Measurements from ENCODE around the gene CNTN4. TPM values are rescaled to one million over a fixed set of nuclear protein-coding genes. Genes with fewer than 3 reads are reported as not detected.

CNTN4 gene
- total RNA-seq, 1 donor from 2014 or later = 22.1 TPM

DNA sequence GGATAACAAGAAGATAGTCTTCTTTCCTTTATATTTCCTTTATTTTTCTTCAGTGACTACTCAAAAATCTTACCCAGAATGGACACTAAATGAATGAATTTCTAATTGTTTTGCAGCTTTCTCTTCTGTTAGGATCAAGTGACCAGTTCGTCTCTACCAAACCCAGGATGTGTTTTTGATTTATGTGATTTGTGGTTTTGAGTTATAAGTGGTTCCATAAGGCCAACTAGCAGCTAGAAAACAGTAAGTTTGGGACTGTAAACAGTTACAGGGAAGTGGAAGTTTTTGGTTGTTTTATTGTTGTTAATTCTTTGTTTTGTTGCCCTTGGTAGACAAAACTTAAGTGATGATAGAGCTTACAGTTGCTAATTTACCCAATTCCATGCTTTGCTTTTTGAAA, 555.0 kb downstream of the CNTN4 start:
- TF ChIP-seq POLR2AphosphoS5 (IDR thresholded peaks at IDR 0.05; ENCODE audit: insufficient read depth in 1 of 2, low read depth in 1 of 2) (no peak), POLR2A (IDR thresholded peaks at IDR 0.05) (no peak)
- TF ChIP-seq, protein P1, sequence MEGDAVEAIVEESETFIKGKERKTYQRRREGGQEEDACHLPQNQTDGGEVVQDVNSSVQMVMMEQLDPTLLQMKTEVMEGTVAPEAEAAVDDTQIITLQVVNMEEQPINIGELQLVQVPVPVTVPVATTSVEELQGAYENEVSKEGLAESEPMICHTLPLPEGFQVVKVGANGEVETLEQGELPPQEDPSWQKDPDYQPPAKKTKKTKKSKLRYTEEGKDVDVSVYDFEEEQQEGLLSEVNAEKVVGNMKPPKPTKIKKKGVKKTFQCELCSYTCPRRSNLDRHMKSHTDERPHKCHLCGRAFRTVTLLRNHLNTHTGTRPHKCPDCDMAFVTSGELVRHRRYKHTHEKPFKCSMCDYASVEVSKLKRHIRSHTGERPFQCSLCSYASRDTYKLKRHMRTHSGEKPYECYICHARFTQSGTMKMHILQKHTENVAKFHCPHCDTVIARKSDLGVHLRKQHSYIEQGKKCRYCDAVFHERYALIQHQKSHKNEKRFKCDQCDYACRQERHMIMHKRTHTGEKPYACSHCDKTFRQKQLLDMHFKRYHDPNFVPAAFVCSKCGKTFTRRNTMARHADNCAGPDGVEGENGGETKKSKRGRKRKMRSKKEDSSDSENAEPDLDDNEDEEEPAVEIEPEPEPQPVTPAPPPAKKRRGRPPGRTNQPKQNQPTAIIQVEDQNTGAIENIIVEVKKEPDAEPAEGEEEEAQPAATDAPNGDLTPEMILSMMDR (IDR thresholded peaks at IDR 0.05) = no peak
- intact Hi-C loops (cut with DNase I) = no loop called here
- Histone ChIP-seq H3K4me3 (no peak overlapping the region), H3K9me3 (no peaks in the 10 kb centered on the region), H3K4me1 (peaks cover 14% of the 10 kb centered on the region), H3K27ac (no peak overlapping the region), H3K36me3 (no peaks in the 10 kb centered on the region), H3K27me3 (no peaks in the 10 kb centered on the region)
- no peak for DNase-seq (ENCODE audit: extremely low spot score in 2 of 2)

DNA sequence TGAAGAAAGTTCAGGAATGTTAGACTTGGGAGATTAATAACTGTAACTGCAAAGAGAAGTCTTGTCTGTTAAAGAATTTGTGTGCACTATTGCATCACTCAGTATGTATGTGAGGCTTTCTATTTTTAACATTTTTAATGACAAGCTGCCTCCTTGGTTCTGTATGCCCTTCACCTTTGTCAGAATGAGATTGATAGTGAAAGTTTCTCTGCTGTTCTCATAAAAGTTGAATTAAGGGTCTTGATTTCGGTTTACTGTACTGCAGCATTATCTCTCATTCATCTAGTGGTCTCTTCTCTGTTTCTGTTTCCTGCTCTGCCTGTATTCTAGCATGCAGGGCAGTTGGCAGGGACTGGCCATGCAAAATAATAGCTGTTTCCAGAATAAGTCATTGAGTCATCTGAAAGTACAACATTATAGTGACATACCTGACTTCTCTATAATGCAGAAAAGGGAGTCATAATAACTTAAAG, 556.6 kb downstream of the CNTN4 start:
- intact Hi-C loops (cut with DNase I) = no loop called here
- H3K36me3 ChIP-seq = no peaks in the 10 kb centered on the region
- no peaks in the 10 kb centered on the region for H3K9me3 ChIP-seq
- no peak overlapping the region for H3K27ac ChIP-seq
- H3K4me3 ChIP-seq = no peak overlapping the region
- peaks cover 14% of the 10 kb centered on the region for H3K4me1 ChIP-seq
- no peak for DNase-seq (ENCODE audit: extremely low spot score in 2 of 2)
- TF ChIP-seq POLR2A (IDR thresholded peaks at IDR 0.05) = no peak
- TF ChIP-seq POLR2AphosphoS5 (IDR thresholded peaks at IDR 0.05; ENCODE audit: insufficient read depth in 1 of 2, low read depth in 1 of 2) = no peak
- TF ChIP-seq, protein P1 (IDR thresholded peaks at IDR 0.05) = no peak
- no peaks in the 10 kb centered on the region for H3K27me3 ChIP-seq

DNA sequence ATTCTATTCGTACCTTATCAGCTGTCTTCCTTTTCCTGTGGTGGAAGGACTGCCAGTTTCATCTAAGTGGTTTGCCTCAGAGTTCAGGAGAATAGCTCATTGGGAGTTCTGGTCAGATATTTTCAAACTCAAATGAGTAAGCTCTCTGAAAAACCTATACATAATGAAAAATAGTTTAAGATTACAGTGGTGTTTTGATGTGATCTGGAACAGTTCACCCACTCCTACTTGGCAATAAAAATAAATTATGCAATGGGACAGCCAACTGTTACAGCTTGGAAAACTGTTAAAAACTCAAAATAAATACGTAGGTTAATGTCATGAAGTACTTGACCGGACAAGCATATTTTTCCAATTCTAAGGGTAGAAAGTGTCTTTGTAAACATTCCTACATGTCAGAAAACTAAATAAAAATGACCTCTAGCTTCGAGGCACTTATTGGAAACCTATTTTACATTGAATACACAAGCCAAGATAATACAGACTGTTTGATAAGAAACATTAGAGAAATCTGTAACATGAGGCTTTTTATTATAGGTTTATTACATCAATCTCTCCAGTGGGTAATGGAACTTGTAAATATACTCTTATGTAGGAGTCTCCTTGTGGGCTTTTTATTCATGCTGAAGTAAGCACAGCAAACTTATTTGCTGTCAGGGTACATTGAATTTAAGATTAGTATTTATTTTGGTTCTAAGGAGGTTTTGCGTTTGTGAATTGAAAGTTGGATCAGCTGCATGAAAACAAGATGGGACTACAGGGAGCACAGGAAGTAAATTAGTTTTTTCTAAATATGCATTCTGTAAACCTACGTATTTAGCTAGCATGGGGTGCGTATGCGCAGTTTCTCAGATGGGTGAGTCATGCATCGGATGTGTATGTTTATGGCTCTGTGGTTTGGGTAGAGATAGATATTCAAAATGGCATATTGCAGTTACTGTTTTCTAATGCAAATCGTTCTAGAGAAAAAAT, 558.4 kb downstream of the CNTN4 start:
- no peak overlapping the region for H3K4me3 ChIP-seq
- intact Hi-C loops (cut with DNase I) = no loop called here
- H3K9me3 ChIP-seq = no peaks in the 10 kb centered on the region
- no peaks in the 10 kb centered on the region for H3K36me3 ChIP-seq
- no peaks in the 10 kb centered on the region for H3K27me3 ChIP-seq
- peaks cover 14% of the 10 kb centered on the region for H3K4me1 ChIP-seq
- TF ChIP-seq, protein P1 (IDR thresholded peaks at IDR 0.05) = no peak
- no peak for TF ChIP-seq POLR2A (IDR thresholded peaks at IDR 0.05)
- TF ChIP-seq POLR2AphosphoS5 (IDR thresholded peaks at IDR 0.05; ENCODE audit: insufficient read depth in 1 of 2, low read depth in 1 of 2) = no peak
- H3K27ac ChIP-seq = no peak overlapping the region
- DNase-seq (ENCODE audit: extremely low spot score in 2 of 2) = no peak

DNA sequence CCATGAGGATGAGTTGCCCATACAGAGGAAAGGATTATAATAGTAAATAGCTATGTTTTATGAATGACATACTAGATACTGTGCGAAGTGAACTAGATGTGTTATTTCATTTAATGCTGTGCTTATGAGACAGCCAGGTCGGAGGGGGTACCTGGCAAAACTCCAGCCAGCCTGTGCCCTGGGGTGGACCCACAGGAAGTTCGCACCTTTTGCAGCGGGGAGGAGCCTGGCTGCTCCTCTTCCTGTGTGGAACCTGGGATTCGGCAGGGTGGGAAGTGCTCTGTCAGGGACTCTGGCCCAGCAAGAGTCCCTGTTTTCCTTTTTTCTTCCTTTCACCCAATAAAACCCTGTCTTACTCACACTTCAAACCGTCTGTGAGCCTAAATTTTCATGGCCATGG, 559.3 kb downstream of the CNTN4 start:
- H3K4me3 ChIP-seq = no peak overlapping the region
- no peak for DNase-seq (ENCODE audit: extremely low spot score in 2 of 2)
- no peaks in the 10 kb centered on the region for H3K9me3 ChIP-seq
- no peak overlapping the region for H3K27ac ChIP-seq
- H3K4me1 ChIP-seq = peaks cover 14% of the 10 kb centered on the region
- intact Hi-C loops (cut with DNase I) = no loop called here
- no peaks in the 10 kb centered on the region for H3K27me3 ChIP-seq
- TF ChIP-seq POLR2A (IDR thresholded peaks at IDR 0.05) (no peak), POLR2AphosphoS5 (IDR thresholded peaks at IDR 0.05; ENCODE audit: insufficient read depth in 1 of 2, low read depth in 1 of 2) (no peak)
- TF ChIP-seq, protein P1 (IDR thresholded peaks at IDR 0.05) = no peak
- H3K36me3 ChIP-seq = no peaks in the 10 kb centered on the region

DNA sequence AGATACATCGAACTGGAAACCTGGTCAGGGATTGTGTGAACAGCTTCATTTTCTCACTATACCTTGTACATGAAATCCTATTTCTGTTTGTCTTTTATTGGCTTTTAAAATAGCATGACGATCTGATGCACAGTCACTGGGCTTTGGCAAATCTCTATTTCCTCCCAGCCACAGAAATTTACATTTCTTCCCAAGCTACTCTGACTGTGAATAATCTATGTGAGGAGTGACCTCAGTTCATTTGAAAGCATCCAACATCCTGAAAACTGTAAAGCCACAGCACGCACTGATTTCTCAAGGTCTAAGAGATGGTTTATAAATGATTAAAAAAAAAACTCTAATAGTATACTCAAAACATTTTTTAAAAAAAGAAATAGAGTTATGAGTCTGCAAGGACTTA, 561.2 kb downstream of the CNTN4 start:
- Histone ChIP-seq H3K4me1 (peaks cover 14% of the 10 kb centered on the region), H3K27me3 (no peaks in the 10 kb centered on the region), H3K9me3 (no peaks in the 10 kb centered on the region), H3K4me3 (no peak overlapping the region), H3K27ac (no peak overlapping the region), H3K36me3 (no peaks in the 10 kb centered on the region)
- no peak for DNase-seq (ENCODE audit: extremely low spot score in 2 of 2)
- TF ChIP-seq, protein P1 (IDR thresholded peaks at IDR 0.05) = no peak
- TF ChIP-seq POLR2AphosphoS5 (IDR thresholded peaks at IDR 0.05; ENCODE audit: insufficient read depth in 1 of 2, low read depth in 1 of 2) = no peak
- TF ChIP-seq POLR2A (IDR thresholded peaks at IDR 0.05) = no peak
- intact Hi-C loops (cut with DNase I) = no loop called here

Measured in vagina (tissue), 2 donors.